Activated CD8-positive, alpha-beta memory T cell treated with anti-CD3 and anti-CD28 coated beads, Interleukin-2, amount 50 U/mL, for 1 hour (primary cell): ENCODE data around the gene RHOXF1.
"Not testable (repeated sequence)": the region's sequence is repeated elsewhere in the genome, so short reads cannot be mapped to it uniquely, and the experiment has no call there.

Source experiments
- DNase-seq: peaks from one replicate; pipeline ENCODE4 v3.0.0-alpha.2; 2020; ENCODE audit errors: extremely low read depth

The RHOXF1 gene

GRCh38 chrX:120115438-120115963, at the start of gene RHOXF1:
Gene RHOXF1 (minus strand): TSS chrX:120115913. CDS start chrX:120115862, 51 bp downstream.
- DNase-seq: no peak

GRCh38 chrX:120159086-120159485, 43.4 kb upstream of the RHOXF1 start:
- not testable (repeated sequence) for DNase-seq

GRCh38 chrX:120158313-120158712, 42.6 kb upstream of the RHOXF1 start, which contains the start of gene RHOXF2:
Gene RHOXF2 (plus strand): TSS chrX:120158613. CDS start chrX:120158751, 138 bp downstream.
- not testable (repeated sequence) for DNase-seq

GRCh38 chrX:120150109-120150744, 34.5 kb upstream of the RHOXF1 start:
- not testable (repeated sequence) for DNase-seq

- no peak for DNase-seq
Observed at GRCh38 chrX:120147537-120147936, 31.8 kb upstream of the RHOXF1 start.

- DNase-seq: not testable (repeated sequence)
Observed at GRCh38 chrX:120146323-120146722, 30.6 kb upstream of the RHOXF1 start.

- no peak for DNase-seq
Observed at GRCh38 chrX:120145295-120145925, 29.7 kb upstream of the RHOXF1 start.

GRCh38 chrX:120144178-120144844, 28.6 kb upstream of the RHOXF1 start:
- DNase-seq: no peak

GRCh38 chrX:120140293-120140981, 24.7 kb upstream of the RHOXF1 start:
- no peak for DNase-seq

GRCh38 chrX:120137439-120137838, 21.7 kb upstream of the RHOXF1 start:
- DNase-seq: no peak

- no peak for DNase-seq
Observed at GRCh38 chrX:120136840-120137239, 21.1 kb upstream of the RHOXF1 start.

GRCh38 chrX:120136128-120136527, 20.4 kb upstream of the RHOXF1 start:
- DNase-seq: no peak

GRCh38 chrX:120128306-120128846, 12.7 kb upstream of the RHOXF1 start:
- DNase-seq: not testable (repeated sequence)

- no peak for DNase-seq
Observed at GRCh38 chrX:120125444-120125843, 9.7 kb upstream of the RHOXF1 start.

- no peak for DNase-seq
Observed at GRCh38 chrX:120120223-120120622, 4.5 kb upstream of the RHOXF1 start.

GRCh38 chrX:120111611-120112010, 4.1 kb downstream of the RHOXF1 start:
- DNase-seq: no peak

- DNase-seq: no peak
Observed at GRCh38 chrX:120109378-120109777, 6.3 kb downstream of the RHOXF1 start.

GRCh38 chrX:120104707-120105106, 11.0 kb downstream of the RHOXF1 start:
- DNase-seq: not testable (repeated sequence)

GRCh38 chrX:120101057-120101456, 14.7 kb downstream of the RHOXF1 start:
- DNase-seq: not testable (repeated sequence)

GRCh38 chrX:120090208-120090607, 25.5 kb downstream of the RHOXF1 start:
- DNase-seq: no peak

- no peak for DNase-seq
Observed at GRCh38 chrX:120087289-120088017, 28.3 kb downstream of the RHOXF1 start.
